Measurements from ENCODE around the gene PRMT5.
"Not testable (repeated sequence)": the region's sequence is repeated elsewhere in the genome, so short reads cannot be mapped to it uniquely, and the experiment has no call there.

PRMT5 gene

GRCh38 chr14:22929104-22929960, at the start of gene PRMT5:
TSS of gene PRMT5 (minus strand) at chr14:22929376. CDS start at chr14:22929361, 15 bp downstream.
- peak; percentile 99 for DNase-seq

DNA sequence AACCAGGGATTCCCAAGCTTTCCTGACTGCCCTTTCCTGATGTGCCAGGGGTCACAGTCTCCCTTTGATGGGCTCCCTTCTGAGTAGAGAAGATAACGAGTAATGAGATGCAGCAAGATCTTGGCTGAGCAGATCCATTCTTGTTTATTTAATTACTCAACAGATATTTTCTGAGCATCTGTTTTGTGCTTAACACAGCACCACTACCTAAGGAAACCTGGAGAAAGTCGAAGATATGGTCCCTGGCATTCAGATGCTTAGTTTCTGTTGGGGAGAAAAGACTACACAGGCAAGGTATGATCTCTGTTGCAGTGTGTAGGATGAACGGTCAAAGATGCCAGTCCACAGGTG, 49.3 kb upstream of the PRMT5 start:
- DNase-seq, result no peak

DNA sequence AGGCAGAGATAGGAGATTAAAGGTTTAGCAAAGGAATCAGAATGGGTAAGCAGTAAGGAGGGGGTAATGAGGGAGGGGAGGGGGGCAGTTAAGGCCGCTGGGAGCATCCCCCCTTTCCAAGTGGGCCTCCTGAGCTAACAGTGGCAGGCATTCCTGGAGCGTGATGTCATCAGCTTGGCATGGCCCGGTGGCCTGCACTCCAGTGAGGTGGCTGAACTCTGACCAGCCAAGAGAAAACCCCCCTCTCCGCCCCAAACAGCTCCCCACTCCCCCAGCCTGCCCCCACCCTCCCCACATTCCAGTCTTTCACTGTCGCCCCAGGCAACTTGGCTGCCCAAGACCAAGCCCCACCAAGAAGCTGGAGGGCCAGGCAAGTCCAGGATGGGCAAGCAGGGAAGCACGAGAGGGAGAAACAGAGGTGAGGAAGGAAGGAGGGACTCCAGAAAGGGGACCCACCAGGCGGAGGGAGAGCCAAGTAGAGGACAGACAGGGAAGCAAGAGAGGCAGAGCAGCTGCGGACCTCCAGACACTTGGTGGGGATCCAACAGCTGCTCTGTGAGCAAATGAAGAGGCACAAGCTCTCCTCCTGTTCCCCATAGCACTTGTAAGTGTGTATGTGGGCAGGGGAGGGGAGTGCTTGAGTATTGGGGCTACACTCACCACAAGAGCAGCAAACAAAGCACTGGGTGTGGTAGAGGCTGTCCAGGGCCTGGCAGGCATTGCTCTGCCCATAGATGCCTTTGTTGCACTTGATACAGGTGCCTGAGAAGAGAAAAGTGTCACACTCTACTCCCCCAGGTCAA, 48.7 kb upstream of the PRMT5 start:
- DNase-seq, result no peak

GRCh38 chr14:22977434-22977683, 48.2 kb upstream of the PRMT5 start:
- DNase-seq, result no peak

GRCh38 chr14:22976620-22977433, 47.7 kb upstream of the PRMT5 start:
- no peak for DNase-seq

GRCh38 chr14:22974530-22975313, 45.5 kb upstream of the PRMT5 start:
- DNase-seq, result no peak

DNA sequence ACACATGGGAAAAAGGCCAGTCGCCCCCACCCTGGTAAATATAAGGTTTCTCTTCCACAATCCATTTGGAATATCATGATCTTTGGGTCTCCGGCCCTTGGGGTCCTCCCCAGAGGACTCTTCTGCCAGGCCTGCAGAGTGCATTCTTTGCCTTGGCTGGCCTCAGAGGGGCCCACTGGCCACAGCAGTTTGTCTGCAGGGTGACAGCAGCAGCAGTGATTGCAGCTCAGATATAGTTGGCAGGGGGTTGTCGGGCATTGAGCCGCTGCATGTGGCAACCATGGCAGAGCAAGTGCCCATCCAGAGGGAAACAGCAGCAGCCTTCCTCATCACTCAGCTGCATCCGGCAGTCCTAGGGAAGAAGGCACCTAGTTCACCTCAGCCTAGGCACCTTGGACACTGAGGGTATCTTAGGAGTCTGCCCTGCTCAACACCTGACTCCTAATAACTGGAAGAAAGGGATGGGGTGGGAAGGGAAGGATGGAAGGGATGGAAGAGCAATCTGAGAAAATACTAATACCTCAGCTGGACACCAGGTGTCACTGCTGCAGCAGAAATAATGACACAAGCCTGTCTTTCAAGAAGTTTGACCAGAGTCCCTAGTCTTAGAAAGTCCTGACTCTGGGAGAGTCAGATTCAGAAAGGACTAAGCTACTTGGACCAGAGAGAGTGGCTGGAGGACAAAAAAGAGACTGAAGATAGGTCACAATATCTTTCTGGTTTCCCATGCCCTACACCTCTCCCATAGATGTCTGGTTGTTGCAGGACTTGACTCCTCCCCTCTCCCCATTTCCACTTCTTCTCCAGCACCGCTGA, 44.2 kb upstream of the PRMT5 start:
- DNase-seq, result no peak

DNA sequence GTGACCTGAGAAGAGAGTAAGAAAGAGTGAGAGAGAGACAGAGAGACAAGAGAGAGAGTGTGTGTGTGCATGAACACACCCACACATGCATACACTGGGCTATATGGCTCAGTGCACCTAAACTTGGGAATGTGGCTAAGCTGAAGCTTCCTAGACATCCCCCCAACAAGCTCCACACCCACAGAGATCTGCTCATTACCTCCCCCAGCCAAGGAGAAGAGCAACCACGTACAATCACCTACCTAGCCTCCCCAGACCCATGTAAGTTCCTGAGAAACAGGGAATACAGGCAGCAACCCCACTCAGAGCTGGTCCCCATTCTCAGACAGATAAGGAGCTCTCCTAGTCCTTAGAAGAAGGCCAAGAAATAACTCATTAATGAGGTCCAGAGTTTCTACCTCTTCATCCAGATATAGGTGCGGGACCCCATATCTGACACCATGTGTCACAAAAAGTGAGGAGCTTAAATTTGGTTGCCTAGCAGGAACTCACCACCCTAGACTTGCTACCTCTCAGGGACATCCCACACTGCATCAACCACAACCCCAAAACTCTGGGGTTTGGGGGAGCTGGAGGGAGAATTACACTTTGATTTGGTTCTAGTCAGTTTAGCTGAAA, 43.2 kb upstream of the PRMT5 start:
- DNase-seq, result no peak

- DNase-seq, result no peak
These were observed 42.0 kb upstream of the PRMT5 start for GRCh38 chr14:22971152-22971551.

DNA sequence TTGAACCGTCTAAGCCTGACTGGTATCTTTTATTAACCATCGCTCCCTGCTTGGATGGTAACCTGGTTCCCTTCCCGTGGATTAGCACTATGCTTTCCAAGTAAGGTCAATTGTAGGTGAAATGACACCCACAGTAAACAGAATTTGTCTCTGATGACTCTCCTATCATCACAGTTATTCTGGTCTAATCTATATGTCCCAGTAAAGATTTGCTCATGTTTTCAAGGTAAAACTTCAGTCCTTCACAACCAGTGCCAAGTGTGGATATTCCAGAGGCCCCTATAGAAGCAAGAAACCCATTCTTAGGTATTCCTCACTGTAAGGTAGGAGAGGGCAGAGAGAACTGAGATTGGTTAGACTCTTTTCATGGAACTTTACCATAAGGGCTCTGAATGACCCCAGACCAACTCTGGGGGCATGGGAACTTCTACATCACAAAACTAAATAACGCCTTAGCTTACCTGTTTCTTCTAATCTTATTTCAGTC, 37.6 kb upstream of the PRMT5 start:
- no peak for DNase-seq

DNA sequence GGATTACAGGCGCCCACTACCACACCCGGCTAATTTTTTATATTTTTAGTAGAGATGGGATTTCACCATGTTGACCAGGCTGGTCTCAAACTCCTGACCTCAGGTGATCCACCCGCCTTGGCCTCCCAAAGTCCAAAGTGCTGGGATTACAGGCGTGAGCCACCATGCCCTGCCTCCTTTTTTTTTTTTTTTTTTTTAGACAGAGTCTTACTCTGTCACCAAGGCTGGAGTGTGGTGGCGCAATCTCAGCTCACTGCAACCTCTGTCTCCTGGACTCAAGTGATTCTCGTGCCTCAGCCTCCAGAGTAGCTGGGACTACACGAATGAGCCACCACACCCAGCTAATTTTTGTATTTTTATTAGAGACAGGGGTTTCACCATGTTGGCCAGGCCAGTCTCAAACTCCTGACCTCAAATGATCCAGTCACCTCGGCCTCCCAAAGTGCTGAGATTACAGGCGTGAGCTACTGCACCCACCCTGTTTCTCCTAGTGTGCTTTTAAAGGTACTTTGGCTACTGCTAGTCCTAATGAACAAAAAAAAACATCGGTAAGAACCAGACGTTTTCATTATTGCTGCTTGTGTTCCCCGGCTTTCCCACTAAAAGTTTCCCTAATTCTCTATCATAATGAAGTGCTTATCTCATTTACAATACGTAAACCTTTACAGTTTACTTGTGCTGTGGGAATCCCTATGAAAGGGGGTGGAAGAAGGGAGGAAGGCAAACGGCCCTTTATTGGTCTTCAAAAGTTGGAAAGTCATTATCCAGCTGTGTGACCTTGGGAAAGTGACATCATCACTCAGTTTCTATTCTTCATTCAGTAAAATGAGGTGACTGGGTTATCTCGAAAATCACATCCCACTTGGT, 37.0 kb upstream of the PRMT5 start:
- not testable (repeated sequence) for DNase-seq

DNA sequence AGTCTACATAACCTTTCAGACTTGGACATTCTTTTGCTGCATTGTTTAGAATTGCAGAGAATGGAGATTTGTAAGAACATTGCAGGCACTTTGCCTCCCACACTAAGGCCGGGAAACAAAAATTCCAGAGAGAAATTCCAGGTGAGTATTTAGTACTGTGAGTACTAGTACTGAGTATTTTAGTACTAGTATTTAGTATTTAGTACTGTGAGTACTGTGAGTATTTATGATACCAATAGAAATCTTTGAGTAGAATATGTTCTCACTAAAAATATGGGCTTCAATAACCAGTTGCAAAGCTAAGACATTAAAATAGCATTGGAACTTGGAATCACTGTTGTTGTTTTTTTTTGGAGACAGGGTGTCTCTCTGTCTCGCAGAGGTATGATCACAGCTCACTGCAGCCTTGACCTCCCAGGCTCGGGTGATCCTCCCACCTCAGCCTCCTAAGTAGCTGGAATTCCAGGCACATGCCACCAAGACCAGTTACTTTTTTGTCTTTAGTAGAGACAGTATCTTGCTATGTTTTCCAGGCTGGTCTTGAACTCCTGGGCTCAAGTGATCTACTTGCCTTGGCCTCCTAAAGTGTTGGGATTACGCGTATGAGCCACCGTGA, 33.0 kb upstream of the PRMT5 start:
- DNase-seq, result no peak

DNA sequence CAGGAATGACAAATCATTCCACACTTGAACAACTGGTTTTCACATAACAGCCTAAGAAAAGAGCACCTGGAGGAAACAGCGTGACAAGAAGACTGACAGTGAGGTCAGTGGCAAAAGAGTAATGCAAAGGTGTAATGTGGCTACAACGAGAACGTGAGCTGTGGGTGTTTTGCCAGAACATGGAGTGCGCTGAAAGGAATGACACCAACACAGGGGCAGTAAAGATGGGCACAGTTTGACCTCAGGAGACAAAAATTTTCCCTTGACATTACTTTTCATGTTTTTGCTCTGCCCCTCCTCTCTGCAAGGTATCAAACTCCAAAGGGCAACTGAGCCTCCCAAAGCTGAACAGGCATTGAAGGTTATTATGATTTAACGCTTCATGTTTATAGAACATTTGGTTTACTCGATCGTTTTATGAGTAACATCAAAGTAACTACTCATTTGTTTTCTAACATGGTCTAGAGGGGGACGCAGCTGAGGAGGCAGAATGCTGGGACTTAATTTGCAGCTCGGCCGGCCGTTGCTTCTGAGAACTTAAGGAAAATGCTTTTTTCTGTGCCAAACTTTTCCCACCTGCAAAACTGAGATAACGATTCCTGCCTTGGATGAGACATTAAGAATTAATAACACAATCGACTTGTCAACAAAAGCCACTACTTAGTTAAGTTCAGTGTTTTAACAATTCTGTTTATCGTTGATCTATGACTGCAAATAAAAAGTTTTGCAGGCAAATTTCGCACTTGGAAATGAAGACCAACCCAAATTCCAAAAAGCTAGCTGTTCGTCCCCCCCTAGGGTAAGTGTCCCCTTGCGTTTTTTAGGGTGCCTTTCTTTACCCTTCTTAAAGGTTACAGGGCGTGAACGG, 26.8 kb upstream of the PRMT5 start:
- no peak for DNase-seq

DNA sequence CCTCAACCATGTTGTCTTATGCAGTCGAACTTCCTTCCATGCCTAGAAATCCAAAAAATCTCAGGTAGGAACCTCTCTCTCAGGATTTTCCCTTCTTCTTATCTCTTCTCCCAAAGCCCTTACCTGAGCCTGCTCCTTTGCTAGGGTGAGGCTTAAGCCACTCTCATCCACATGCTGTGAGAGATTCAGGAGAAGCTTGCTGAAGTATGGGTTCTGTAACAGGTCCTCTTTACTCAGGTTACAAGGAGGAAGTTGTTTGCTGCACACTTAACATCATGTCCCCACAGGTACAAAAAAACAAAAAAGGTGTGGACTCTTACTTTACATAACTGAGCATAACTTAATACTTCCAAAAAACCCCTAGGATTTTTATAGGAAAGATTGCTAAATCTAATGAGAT, 23.2 kb upstream of the PRMT5 start:
- no peak for DNase-seq

DNA sequence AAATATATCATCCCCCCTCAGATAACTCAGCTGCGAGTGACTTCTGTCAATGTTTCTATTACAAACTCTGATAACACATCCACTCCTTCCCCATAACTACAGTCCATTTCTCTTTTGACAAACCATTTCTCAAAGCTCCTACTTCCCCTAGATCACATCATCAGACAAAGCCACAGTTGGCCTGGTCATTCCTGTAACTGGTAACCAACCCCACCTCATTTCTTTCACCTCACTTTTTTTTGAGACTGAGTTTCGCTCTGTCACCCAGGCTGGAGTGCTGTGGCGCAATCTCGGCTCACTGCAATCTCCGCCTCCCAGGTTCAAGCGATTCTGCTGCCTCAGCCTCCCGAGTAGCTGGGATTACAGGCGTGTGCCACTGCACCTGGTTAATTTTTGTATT, 22.6 kb upstream of the PRMT5 start:
- DNase-seq, result not testable (repeated sequence)

- no peak for DNase-seq
These were observed 16.5 kb upstream of the PRMT5 start for GRCh38 chr14:22945642-22946041.

- no peak for DNase-seq
These were observed 10.5 kb upstream of the PRMT5 start for GRCh38 chr14:22939684-22940083.

GRCh38 chr14:22935156-22935555, 6.0 kb upstream of the PRMT5 start:
- no peak for DNase-seq

- DNase-seq, result no peak
These were observed 3.0 kb upstream of the PRMT5 start for GRCh38 chr14:22932146-22932545.
